NT2/D1 (cell line): ENCODE data around the gene ADARB2.

Source experiments
- YY1 ChIP-seq: IDR thresholded peaks from 2 replicates; pipeline ENCODE4 v1.6.1; 2011; ENCODE audit not compliant: insufficient read length, insufficient read depth
- ZNF274 ChIP-seq: IDR thresholded peaks from 2 replicates; pipeline ENCODE4 v1.6.1; 2011; ENCODE audit warnings: mild to moderate bottlenecking, low read depth, low read length

DNA sequence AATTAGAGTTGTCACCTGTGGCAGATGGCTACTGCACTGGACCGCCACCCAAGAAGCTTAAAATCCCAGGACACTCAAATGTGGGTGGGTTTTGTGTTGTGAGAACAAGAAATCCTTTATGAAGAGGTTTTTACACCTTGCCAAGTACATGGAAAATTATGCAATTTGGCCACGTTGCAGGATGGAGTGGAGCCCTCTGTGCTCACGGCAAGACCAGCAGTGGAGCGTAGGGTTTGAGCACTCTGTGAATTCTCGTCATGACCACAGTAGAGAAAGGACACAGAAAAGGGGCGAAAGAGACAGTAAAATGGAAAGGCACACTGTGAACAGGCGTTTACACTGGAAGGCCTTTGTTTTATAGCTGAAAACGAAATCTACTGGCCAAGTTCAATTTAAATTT, 222.6 kb downstream of the ADARB2 start:
- TF ChIP-seq YY1 (no peak), ZNF274 (no peak)
